ENCODE results near the gene ISG15. TPM values are rescaled to one million over a fixed set of nuclear protein-coding genes. Genes with fewer than 3 reads are reported as not detected.
"Not testable (repeated sequence)": the region's sequence is repeated elsewhere in the genome, so short reads cannot be mapped to it uniquely, and the experiment has no call there.

ISG15 gene
- total and polyA plus RNA-seq, 7 donors, result 2.9 to 22.1 (median 12.4) TPM

DNA sequence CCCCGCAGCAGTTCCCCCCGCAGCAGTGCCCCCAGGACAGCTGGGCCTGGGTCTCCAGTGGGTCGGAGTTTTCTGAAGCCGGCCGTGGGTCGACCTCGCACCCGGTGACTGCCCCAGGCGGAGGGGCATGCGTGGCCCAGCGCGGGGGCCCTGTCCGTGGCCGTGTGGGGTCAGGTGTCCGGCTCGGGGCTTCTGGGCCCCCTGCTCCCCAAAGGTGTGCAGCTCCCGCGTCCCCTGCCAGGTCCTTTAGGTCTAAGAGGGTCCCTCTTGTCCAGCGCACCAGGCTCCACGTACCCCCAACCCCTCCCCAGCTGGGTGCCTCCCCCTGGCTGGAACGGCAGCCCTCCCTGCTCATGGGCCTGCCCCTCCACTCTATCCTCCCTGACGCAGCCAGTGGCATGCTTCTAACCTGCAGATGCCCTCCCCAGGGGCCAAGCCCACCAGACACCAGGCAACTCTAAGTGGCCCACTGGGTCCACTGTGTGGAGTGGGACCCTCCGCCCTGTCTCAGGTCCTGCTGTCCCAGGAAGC lies 7.5 kb upstream of the ISG15 start:
- Histone ChIP-seq H3K9me3 (no peaks in the 10 kb centered on the region), H3K4me1 (peaks cover 11% of the 10 kb centered on the region), H3K4me3 (no peak overlapping the region), H3K27ac (no peak overlapping the region), H3K27me3 (ENCODE audit: insufficient read depth in 3 of 3, low read length in 2 of 3) (peaks cover 0 to 3% (median 0%) of the 10 kb centered on the region in 3 donors), H3K36me3 (ENCODE audit: insufficient read depth in 1 of 2, low read depth in 1 of 2) (no peaks in the 10 kb centered on the region)
- 33 to 47% (median 38%) methylated on average over 18 to 23 of the region's 23 CpGs for whole genome bisulfite sequencing, 3 donors
- TF ChIP-seq, protein P1, sequence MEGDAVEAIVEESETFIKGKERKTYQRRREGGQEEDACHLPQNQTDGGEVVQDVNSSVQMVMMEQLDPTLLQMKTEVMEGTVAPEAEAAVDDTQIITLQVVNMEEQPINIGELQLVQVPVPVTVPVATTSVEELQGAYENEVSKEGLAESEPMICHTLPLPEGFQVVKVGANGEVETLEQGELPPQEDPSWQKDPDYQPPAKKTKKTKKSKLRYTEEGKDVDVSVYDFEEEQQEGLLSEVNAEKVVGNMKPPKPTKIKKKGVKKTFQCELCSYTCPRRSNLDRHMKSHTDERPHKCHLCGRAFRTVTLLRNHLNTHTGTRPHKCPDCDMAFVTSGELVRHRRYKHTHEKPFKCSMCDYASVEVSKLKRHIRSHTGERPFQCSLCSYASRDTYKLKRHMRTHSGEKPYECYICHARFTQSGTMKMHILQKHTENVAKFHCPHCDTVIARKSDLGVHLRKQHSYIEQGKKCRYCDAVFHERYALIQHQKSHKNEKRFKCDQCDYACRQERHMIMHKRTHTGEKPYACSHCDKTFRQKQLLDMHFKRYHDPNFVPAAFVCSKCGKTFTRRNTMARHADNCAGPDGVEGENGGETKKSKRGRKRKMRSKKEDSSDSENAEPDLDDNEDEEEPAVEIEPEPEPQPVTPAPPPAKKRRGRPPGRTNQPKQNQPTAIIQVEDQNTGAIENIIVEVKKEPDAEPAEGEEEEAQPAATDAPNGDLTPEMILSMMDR (IDR thresholded peaks at IDR 0.05), result no peak
- ATAC-seq (no peak), DNase-seq (peak; percentile 12 to 51)
- intact Hi-C loops (cut with DNase I), result no loop called here

DNA sequence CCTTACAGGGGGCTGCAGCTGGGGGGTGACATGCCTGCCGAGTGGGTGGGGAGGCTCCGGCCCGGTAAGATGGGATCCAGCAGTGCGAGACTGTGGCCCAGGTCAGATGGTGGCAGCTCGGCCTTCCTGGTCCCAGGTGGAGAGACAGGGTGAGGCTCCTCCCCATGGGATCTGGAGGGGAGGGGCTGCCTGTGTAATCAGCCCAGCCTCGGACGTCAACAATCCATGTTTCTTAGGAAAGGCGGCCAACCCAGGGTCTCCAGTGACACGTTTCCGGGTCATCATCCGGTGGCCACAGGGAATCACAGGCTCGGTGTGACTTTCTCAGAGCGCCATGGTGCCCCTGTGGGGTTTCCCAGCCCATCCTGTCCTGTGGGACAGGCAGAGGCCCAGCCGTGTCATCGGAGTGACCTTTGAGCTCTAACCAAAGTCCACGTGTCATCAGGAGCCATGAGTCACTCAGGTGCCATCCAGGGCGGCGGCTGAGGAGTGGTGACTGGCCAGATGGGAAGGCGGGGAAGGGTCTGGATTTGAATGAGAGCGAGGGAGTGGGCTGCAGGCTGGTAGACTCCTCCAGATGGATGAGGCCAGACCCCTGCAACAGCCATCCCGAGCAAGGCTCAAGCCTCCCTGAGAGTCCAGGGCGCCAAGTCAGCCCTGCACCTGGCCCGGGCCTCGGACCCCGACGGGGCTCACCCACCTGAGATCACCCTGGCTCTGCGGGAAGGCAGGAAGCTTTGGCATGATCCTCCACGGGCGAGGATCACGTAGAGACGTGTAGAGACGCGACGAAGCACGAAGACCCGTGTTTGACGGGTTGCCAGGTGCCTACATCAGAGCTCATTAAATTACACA lies 6.8 kb upstream of the ISG15 start:
- intact Hi-C loops (cut with DNase I), result no loop called here
- WGBS, 3 donors, result 73 to 84% (median 74%) methylated on average over 37 of the region's 37 CpGs
- no peaks in the 10 kb centered on the region for H3K9me3 ChIP-seq
- no peak overlapping the region for H3K4me3 ChIP-seq
- H3K27me3 ChIP-seq (ENCODE audit: insufficient read depth in 3 of 3, low read length in 2 of 3), result peaks cover 0 to 3% (median 0%) of the 10 kb centered on the region in 3 donors
- H3K27ac ChIP-seq, result no peak overlapping the region
- no peaks in the 10 kb centered on the region for H3K36me3 ChIP-seq (ENCODE audit: insufficient read depth in 1 of 2, low read depth in 1 of 2)
- H3K4me1 ChIP-seq, result peaks cover 11% of the 10 kb centered on the region
- ATAC-seq (no peak), DNase-seq (peak in 1 of 2 donors; percentile 45)
- TF ChIP-seq, protein P1 (IDR thresholded peaks at IDR 0.05), result no peak

- WGBS, 3 donors, result 88 to 96% (median 91%) methylated on average over 8 of the region's 8 CpGs
- H3K4me3 ChIP-seq; H3K36me3 ChIP-seq (ENCODE audit: insufficient read depth in 1 of 2, low read depth in 1 of 2); H3K27me3 ChIP-seq (ENCODE audit: insufficient read depth in 3 of 3, low read length in 2 of 3); H3K9me3 ChIP-seq; intact Hi-C loops (cut with DNase I); H3K27ac ChIP-seq; ATAC-seq: not testable (repeated sequence)
- DNase-seq, result peak in 1 of 2 donors; percentile 38
- H3K4me1 ChIP-seq, result peaks cover 17% of the 10 kb centered on the region
These were observed 3.2 kb upstream of the ISG15 start for GRCh38 chr1:1010131-1010530.

DNA sequence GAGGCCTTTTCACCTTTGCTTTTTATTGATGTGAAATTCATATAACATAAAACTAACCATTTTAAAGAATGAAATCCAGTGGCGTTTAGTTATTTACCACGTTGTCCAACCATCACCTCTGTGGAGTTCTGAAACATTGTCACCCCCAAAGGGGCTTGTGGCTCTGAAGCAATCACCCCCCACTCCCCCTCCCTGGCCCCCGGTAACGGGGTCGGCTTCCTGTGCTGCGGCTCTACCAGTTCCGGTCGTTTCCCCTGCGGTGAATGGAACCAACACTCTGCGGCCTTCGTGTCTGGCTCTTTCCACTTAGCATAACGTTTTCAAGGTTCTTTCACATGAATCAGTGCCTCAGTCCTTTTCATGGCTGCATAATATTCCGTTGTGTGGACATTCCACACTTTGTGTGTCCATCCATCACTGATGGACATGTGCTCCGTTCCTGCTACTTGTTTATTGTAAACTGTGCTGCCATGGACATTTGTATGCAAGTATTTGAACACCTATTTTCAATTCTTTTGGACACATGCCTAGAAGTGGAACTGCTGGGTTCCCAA lies 1.8 kb upstream of the ISG15 start:
- intact Hi-C loops (cut with DNase I), result no loop called here
- Histone ChIP-seq H3K4me1 (peaks cover 11% of the 10 kb centered on the region), H3K36me3 (ENCODE audit: insufficient read depth in 1 of 2, low read depth in 1 of 2) (no peaks in the 10 kb centered on the region), H3K9me3 (no peaks in the 10 kb centered on the region), H3K4me3 (no peak overlapping the region), H3K27me3 (ENCODE audit: insufficient read depth in 3 of 3, low read length in 2 of 3) (peaks cover 0 to 3% (median 0%) of the 10 kb centered on the region in 3 donors), H3K27ac (no peak overlapping the region)
- ATAC-seq, result no peak
- no peak for DNase-seq
- 84% methylated on average over 14 of the region's 14 CpGs for WGBS, 3 donors
- TF ChIP-seq, protein P1 (IDR thresholded peaks at IDR 0.05), result no peak

GRCh38 chr1:1012736-1013104 lies 577 bp upstream of the ISG15 start:
- Histone ChIP-seq H3K27ac (peak overlapping the region; percentile 80), H3K4me1 (peaks cover 11% of the 10 kb centered on the region), H3K4me3 (peak overlapping the region; percentile 79)
- peak in 1 of 2 donors; percentile 26 for DNase-seq
- H3K27me3 ChIP-seq (ENCODE audit: insufficient read depth in 3 of 3, low read length in 2 of 3); H3K36me3 ChIP-seq (ENCODE audit: insufficient read depth in 1 of 2, low read depth in 1 of 2); H3K9me3 ChIP-seq; intact Hi-C loops (cut with DNase I): not testable (repeated sequence)
- ATAC-seq, result peak in 2 of 4 donors; percentile 3
- 49 to 60% (median 50%) methylated on average over 13 of the region's 13 CpGs for WGBS, 3 donors
